Activated naive CD4-positive, alpha-beta T cell (primary cell): ENCODE measurements around the gene PCSK6.
"Not testable (repeated sequence)": the region's sequence is repeated elsewhere in the genome, so short reads cannot be mapped to it uniquely, and the experiment has no call there.

Experiments
- DNase-seq, 4 experiments: peaks; one replicate each; lab custom pipeline; 2025; lab: John Stamatoyannopoulos, UW

The PCSK6 gene

DNA sequence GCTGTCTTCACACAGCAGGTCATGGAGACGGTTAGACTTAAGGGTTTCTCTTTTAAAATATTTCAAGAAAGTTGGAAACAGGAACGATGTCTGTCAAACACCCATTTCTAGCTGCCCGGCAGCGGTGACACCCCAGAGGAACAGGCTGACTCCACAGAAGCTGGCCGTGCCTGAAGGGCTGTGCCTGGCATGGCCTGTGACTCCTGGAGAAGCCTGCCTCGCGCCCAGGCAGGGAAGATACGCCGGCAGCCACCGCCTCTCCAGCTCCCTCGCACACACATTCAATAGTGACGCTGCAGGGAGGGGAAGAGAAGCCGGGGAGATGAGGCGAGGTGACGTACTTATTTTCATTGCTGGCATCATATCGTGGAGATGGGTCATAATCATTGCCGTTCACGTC lies 59.9 kb downstream of the PCSK6 start:
- no peak for DNase-seq

DNA sequence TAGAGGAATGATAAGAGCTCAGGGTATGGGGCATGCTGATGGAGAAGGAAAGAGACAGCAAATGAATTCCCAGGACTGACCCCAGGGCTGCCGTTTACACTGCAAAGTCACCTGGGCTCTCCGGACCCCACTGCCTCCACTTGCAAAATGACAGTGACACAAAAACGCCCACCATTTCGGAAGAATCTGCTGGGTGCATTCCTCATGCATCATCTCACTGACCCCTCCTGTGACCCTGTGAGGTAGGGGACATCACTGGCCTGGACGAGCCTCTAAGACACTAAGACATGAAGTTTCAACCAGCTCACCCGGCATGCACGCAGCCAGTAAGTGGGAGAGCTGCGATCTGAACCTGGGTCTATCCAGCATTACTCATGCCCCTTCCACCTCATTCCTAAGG lies 60.3 kb downstream of the PCSK6 start:
- no peak for DNase-seq

DNA sequence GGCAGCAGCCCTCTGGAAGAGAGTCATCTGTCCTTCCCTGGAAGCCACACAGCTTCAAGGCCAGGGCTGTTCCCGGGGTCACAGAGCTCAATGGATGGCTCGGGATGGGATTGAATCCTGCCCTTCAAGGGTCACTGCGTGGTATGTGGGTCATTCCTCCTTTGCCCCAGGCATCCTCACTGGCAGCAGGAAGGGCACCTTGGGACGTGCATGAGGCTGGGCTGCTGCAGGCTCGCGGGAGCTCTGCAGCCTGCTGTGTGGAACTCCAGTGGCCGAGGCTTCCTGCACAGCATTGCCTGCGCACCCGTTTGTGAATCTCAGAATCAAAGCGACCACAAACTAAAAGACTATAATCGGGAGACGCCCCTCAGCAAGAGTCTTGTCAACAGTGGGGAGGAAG lies 60.7 kb downstream of the PCSK6 start:
- no peak for DNase-seq

DNA sequence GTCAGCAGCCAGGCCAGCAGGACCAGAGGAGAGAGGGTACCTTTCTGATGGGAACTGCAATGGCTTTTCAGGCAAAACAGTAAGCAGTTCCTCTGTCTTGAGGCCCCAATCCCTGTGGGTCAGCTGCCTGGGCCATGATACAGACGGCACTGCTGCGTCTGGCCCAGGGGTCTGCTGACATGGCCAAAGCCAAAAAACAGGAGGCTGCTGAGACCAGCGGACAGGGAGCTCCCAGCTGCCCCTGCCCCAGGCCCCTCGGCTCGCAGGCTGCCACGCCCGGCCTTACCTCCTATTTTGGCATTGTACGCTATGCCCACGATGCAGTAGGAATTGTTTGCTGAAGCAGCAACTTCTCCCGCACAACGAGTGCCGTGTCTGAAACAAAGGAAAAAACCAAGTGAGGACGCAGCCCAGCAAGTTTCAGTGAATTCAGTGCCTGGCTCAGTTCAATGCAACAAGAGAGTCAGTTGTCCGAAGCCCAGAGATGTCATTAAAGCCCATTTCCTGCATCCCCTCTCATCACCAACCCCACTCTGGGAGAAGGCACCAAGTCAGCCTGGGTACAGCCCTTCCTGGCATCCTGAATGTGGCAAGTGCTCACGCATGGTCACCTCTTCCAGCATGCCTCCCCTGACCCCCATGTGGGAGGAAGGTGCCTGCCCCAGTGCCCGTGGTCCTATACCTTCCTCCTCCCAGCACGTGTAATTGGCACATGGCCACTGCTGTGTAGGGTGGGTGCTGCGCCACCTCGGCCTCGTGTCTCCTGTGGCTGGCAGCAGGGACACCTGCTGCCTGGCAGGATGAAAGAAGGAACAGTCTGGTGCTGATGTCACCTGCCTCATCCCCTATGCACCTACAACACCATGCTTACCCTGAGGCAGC lies 61.7 kb downstream of the PCSK6 start:
- no peak for DNase-seq

DNA sequence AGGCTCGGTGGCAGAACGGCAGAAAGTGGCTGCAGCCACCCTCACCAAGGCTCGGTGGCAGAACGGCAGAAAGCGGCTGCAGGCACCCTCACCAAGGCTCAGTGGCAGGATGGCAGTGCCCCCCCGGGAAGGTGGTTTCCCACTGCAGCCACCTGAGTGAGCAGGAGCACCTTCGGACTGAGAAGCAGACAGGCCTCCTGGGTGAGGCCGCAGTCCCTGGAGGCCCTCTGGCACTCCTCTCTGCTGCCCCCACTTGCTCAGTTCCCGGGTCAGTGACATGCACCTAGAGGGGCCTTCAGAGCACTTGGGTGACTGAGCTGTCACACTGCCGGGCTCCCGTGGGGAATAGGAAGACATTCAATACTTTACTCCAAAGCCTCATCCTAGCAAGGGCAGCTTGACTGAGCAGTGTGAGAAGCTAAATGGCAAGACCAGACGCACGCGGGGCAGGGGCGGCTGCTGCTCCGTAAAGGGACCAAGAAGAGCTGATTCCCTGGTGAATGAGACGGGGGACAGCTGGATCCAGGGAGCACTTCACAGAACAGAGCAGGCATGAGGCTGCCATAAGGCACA lies 62.7 kb downstream of the PCSK6 start:
- DNase-seq = no peak

DNA sequence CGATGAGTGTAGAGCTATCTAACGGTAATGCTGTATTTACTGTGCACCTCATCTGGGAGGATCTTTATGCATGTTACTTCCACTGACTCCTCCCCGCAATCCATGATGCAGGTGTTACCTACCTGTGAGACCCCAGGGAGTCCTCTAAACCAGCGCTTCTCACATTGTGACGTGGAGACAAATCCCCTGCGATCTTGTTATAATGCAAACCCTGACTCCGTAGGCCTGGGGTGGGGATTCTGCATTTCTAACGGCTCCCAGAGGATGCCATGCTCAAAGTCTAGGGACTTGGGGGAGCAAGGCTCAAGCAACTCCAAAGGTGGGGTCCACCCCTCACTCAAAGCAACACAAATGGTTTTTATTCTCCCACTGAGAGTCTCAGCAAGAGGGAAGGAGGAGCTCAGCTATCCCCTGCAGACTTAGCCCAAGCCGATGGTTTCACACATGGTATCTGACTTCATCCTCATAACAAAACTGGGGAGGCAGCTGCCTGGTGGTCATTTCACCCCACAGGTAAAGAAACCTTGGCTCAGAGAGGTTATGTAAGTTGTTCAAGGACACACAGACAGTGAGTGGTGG lies 63.6 kb downstream of the PCSK6 start:
- no peak for DNase-seq

DNA sequence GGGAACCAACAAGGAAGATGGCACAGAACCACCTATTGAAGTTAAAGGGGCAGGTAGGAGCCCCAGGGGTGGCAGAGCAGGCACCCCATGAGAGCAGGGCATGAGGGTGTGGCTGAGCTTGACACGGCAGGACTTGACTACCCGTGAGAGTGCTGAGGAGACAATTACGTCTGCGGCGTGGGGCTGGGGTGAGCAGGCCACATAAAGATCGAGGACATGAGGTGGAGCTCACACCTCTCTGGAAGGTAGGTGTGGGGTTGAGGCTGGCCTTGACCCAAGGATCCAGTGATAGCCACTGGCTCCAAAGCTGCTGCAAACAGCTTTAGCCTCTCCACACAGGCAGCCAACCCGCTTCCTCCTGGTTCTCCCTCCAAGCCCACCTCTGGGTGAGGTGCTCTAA lies 64.5 kb downstream of the PCSK6 start:
- DNase-seq = no peak

DNA sequence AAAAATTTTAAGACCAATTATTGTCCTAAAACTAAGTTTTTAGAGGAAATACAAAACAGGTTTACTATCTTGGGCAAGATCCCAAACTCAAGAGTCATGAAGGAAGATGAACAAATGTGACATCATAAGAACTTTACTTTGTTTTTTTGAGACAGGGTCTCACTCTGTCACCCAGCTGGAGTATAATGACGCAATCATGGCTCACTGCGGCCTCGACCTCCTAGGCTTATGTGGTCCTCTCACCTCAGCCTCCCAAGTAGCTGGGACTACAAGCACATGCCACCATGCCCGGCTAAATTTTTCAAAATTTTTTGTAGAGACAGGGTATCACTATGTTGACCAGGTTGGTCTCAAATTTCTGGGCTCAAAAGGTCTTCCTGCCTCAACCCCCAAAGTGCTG lies 69.3 kb downstream of the PCSK6 start:
- DNase-seq = no peak

DNA sequence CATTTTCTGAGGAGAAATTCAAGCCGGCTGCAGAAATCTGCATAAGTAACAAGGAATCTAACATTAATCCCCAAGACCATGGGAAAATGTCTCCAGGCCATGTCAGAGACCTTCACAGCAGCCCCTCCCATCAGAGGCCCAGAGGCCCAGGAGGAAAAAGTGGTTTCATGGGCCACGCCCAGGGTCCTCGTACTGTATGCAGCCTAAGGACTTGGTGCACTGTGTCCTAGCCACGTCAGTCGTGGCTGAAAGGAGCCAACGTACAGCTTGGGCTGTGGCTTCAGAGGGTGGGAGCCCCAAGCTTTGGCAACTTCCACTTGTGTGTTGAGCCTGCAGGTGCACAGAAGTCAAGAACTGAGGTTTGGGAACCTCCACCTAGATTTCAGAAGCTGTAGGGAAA lies 73.0 kb downstream of the PCSK6 start:
- DNase-seq = not testable (repeated sequence)

DNA sequence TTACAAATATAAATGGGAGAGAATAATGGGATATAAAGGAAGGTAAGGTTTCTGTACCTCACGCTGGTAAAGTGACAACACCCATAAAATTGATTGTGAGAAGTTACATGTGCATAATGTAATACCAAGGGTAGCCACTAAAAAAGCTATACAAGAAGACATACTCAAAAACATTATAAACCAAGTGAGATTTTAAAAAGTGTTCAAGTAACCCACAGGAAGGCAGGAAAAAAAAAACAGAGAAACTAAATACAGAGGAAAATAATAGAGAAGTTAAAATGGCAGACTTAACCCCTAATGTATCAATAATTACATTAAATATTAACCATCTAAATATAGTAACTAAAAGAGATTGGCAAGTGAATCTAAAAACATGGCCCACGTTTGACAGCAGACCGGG lies 76.3 kb downstream of the PCSK6 start:
- no peak for DNase-seq

DNA sequence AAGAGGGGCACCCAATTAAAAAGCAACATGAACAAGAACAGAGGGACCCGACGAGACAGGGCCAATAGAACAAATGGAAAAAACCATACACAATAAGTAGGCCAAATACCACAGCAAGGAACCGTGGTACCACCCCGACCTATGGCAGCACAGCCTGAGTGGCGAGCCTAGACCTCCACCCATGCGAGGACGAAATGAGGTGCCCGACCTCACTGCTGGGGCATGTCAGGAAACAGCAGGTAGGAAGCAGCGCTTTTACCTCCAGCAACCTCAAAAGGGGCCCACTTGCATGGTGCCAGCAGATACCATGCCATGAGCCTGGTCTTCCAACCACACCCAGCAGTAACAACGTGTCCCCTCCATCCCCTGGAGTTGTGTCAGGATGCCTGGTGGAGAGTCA lies 77.9 kb downstream of the PCSK6 start:
- no peak for DNase-seq

DNA sequence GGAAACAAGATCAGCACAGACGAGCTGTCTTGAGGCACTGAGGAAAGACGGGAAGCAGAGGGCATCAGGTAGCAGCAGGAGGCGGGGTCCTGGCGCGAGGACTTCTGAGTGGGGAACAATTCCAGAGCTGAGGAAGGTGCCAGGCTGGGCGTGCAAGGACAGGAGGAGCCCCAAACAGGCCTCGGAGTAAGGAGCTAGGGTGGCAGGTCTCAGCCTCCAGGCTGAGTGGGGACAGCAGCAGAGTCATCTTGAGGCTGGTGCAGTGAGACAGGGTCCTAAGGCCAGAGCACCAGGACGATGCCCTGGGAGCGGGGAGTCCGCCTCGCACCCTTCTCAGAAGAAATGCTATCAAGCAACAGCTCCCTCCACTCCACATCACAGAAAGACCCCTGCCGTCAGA lies 78.4 kb downstream of the PCSK6 start:
- no peak for DNase-seq

DNA sequence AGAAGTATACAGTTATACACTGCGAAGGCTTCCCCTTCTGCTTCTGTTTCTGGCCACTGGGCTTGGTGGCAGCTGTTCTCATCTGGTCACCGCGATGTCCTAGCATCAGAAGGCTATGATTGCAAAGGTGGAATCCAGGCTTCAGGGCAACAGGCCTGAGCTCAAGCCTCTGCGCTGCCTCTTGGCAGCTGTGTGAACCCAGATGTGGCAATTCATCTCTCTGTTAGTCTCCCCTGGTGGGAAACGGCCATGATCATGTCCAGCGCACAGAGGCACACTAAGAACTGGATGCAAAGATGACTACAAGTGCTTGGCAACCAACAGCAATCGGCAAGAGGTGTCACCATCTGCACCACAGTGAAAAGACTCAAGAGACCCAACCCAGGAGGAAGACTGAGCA lies 78.9 kb downstream of the PCSK6 start:
- no peak for DNase-seq

DNA sequence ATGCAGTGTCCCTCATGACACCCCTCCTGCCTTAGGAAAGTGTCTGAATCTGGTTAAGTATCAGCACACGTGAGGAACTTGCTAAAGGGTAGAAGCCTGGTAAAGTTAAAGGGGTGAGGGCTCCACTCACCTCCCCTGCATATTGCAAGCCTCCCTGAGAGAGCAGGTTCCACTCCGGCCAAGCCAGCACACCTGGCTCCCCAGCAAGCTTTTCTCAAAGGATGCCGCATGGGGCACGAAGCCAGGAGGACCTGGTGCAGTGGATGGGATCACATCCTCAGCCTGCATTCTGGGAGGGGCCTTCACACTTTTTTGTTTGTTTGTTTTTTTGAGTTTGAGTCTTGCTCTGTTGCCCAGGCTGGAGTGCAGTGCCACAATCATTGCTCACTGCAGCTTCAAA lies 79.9 kb downstream of the PCSK6 start:
- DNase-seq = no peak

DNA sequence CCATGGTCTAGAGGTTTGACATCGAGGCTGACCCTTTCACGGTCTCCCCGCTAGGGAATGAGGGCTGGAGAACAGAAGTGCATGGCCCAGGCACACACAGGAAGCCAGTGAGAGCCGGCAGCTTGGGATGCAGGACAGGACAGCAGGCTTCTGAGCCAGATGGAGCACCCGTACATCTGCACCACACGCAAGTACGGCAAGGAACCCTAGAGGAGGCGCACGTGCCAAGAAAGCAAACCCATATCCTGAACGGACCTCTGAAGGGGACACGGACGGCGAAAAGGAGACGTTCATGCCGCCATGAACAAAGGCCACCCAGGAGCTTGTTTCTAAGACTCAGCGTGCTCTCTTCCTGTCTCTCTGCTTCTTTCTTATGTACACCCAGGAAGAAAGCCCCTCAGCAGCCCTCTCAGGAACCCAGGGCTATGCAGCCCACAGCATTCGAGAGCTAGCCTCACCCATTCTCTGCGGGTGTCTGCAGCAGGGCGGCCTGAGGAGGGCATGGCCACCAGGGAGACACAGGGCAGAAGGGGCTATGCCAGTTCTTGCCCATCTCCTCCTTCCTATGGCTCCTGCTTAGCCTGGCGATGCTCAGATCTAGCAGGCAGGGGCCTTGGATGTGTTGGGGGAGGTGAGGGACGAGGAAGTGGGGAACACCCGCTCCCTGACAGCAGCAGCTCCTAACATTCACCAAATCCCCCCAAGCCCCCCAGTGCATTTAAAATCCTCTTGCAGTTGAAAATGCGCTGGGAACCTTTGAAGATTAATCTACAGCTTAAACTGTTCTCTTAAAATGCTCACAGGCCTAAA lies 81.3 kb downstream of the PCSK6 start:
- no peak for DNase-seq

DNA sequence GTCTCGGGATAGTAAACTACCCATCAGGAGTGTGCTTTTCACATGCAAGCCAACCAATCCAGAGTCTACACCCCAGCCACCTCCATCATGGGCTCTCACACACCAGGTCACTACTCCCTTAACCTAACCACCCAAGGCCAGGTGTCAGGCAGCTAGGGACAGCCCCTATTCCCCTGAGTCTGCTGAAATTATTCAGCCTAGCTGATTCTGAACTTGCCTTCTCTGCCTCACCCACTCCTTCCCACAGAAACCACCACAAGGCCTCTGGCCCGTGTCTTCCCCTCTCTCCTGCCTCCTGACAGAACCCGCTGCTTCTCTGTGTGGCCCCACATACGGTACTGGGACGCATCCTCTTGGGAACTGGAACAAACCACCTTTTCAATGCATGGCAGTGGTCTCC lies 82.1 kb downstream of the PCSK6 start:
- no peak for DNase-seq

DNA sequence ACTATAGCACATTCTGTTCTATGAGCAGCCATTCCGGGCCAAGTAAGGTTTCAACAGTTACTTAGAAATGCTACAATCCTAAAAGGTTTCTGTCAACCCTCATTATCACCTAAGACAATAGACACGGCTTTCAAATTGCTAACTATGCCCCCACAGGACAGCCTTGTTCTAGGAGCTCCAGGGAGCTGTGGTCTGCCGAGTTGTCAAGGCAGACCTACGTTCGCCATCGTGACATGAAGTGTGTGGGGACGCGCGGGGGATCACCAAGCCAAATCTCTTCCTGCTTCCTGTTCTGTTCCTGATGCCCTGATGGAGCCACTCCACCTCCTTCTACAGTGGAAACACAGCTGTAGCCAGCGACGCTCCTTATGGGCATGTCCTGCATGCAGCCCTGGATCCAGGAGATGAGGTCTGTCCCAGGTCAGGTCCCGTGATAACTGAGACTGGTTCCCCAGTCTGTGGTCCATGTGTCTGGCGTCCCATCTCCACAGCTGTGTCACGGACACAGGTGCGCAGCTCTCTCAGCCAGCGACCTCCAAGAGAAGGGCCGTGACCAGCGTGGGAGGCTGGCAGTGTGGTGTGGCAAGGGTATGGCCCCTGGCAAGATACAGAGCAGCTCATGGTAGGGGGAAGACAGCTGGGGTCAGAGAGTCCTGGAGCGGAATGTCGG lies 82.8 kb downstream of the PCSK6 start:
- DNase-seq = no peak

DNA sequence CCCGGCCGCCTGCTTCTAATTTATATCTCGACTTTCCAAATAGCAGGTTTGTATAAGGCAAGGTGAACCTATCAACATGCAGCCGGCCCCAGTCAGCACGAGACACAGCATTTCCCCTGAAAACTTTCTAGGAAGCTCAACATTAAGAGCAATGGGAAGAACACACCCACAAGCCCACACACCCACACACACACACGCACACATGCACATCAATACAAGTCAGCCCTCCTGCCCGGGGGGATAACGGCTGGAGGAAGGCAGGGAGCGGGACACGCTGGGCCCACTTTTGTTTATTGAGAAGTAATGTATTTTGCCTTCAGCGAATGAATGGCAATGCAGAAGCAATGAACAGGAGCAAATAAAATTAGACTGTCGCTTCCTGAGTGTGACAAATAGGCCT lies 83.5 kb downstream of the PCSK6 start:
- no peak for DNase-seq

DNA sequence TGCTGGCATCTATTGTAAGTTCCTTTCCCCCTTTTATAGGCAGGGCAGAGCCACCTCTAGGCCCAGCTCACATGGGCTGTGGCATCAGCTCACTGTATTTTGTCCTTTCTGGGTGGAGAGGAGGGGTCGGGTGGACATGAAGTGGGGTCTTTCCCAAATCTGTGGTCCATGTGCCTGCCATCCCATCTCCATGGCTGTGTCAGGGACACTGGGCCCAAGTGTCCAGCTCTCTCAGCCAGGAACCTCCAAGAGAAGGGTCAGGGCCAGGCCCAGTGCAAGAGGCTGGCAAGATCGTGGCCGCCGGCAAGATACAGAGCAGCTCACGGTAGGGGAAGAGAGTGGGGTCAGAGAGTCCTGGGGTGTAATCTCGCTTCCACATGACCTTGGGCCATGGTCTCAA lies 85.3 kb downstream of the PCSK6 start:
- DNase-seq = no peak

DNA sequence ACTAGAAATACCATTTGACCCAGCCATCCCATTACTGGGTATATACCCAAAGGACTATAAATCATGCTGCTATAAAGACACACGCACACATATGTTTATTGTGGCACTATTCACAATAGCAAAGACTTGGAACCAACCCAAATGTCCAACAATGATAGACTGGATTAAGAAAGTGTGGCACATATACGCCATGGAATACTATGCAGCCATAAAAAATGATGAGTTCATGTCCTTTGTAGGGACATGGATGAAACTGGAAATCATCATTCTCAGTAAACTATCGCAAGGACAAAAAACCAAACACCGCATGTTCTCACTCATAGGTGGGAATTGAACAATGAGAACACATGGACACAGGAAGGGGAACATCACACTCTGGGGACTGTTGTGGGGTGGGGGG lies 86.6 kb downstream of the PCSK6 start:
- not testable (repeated sequence) for DNase-seq

DNA sequence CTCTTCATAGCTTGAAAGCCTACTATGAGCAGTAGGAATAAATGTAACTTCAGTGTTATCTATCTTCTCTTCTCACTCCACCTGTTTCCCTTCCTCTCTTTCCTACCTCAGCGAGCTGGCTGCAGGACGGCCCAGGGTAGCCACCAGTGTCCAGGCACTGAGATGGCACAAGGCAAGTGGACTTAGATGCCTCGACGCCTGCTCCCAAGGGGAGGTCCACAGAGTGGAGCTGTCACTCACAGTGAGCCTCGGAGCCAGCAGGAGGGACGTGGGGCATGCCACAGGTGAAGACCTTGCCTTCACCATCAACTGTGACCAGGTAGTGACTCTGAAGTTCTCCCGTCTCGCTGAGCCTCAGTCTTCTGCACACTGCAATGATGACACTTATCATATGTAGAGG lies 88.2 kb downstream of the PCSK6 start:
- no peak for DNase-seq

DNA sequence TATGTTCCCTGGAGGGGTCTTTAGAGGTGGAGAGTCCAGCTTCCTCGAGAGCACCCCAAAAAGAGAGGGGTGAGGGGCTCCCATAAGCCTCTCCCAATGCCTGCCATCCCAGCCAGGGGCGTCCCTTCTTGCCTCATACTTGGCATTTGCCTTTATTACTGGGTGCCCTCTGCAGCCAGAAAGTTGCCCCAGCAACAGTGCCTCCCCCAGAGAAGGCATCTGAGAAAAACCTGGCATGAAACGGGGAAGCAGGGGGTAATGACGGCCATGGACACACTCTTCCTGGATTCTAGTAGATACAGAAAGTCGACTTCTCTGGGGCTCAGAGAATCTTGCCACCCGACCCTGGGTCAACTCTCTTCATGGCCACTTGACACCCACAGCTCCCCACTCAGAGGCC lies 90.1 kb downstream of the PCSK6 start:
- no peak for DNase-seq
